Activated CD4-positive, alpha-beta T cell treated with anti-CD3 and anti-CD28 coated beads, Interleukin-2, amount 50 U/mL, for 16 hours (primary cell): ENCODE data around the gene ALG14.
"Not testable (repeated sequence)": the region's sequence is repeated elsewhere in the genome, so short reads cannot be mapped to it uniquely, and the experiment has no call there.

Experiments used
- DNase-seq: peaks from one replicate; pipeline ENCODE4 v3.0.0-alpha.2; 2020

Gene ALG14

GRCh38 chr1:95086949-95087533 lies 14.3 kb upstream of the ALG14 start:
- no peak for DNase-seq

GRCh38 chr1:95085376-95085775 lies 12.6 kb upstream of the ALG14 start:
- DNase-seq, result no peak

GRCh38 chr1:95084317-95085176 lies 11.8 kb upstream of the ALG14 start:
- DNase-seq, result peak; percentile 23

- no peak for DNase-seq
Measured at GRCh38 chr1:95080879-95081278, 8.1 kb upstream of the ALG14 start.

- no peak for DNase-seq
Measured at GRCh38 chr1:95080446-95080845, 7.7 kb upstream of the ALG14 start.

- DNase-seq, result no peak
Measured at GRCh38 chr1:95076034-95076433, 3.3 kb upstream of the ALG14 start.

- no peak for DNase-seq
Measured at GRCh38 chr1:95073446-95073845, 695 bp upstream of the ALG14 start.

- no peak for DNase-seq
Measured at GRCh38 chr1:95072117-95072516, 634 bp downstream of the ALG14 start.

- DNase-seq, result peak; percentile 29
Measured at GRCh38 chr1:95071539-95071938, 1.2 kb downstream of the ALG14 start.

GRCh38 chr1:95069710-95070093 lies 3.0 kb downstream of the ALG14 start:
- DNase-seq, result no peak

GRCh38 chr1:95068956-95069709 lies 3.6 kb downstream of the ALG14 start:
- no peak for DNase-seq

GRCh38 chr1:95067568-95067967 lies 5.2 kb downstream of the ALG14 start:
- no peak for DNase-seq

- no peak for DNase-seq
Measured at GRCh38 chr1:95067062-95067461, 5.7 kb downstream of the ALG14 start.

GRCh38 chr1:95061445-95062006 lies 11.2 kb downstream of the ALG14 start:
- no peak for DNase-seq

GRCh38 chr1:95058974-95059373 lies 13.8 kb downstream of the ALG14 start:
- DNase-seq, result no peak

- no peak for DNase-seq
Measured at GRCh38 chr1:95057351-95057750, 15.4 kb downstream of the ALG14 start.

- no peak for DNase-seq
Measured at GRCh38 chr1:95049935-95050334, 22.8 kb downstream of the ALG14 start.

GRCh38 chr1:95048317-95048716 lies 24.4 kb downstream of the ALG14 start:
- DNase-seq, result no peak

GRCh38 chr1:95047624-95048023 lies 25.1 kb downstream of the ALG14 start:
- DNase-seq, result not testable (repeated sequence)

- no peak for DNase-seq
Measured at GRCh38 chr1:95046359-95046758, 26.4 kb downstream of the ALG14 start.

GRCh38 chr1:95043141-95043980 lies 29.4 kb downstream of the ALG14 start:
- DNase-seq, result peak; percentile 78

- no peak for DNase-seq
Measured at GRCh38 chr1:95042286-95042685, 30.5 kb downstream of the ALG14 start.
